ENCODE results near the gene AKAP10.
A peak's percentile ranks its signal among the peaks of the same experiment; 100 is the strongest.
"Not testable (repeated sequence)": the region's sequence is repeated elsewhere in the genome, so short reads cannot be mapped to it uniquely, and the experiment has no call there.

Gene AKAP10

DNA sequence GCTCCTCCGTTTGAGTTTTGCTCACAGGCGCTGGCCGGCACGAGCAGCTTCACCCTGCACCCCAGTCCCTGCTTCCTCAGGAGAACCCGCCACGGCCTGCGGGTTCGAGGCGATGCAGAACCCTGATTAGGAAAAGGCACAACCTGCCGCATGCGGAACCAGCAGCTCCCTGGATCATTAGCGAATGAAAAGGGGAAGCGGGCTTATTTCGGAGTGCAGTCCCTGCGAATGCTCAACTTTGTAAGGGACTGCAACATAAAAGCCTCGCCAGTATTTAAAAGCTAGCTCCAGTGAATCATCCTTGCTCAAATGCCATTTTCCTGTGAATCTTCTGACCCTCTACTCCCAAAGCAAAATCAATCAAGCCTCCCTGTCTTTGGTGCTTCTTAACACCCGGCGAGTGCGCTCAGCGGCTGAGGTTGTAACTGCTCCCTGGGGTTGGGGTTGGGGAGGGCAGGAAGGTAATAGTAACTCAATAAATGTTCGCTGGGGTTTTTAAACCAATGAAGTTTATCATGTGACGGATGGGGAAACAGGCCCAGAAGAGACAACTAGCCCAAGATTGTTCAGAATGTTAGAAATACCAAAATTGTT lies 678 bp upstream of the AKAP10 start:
- H3K27ac ChIP-seq (ENCODE audit: low read length), result peak overlapping the region; percentile 81
- TF ChIP-seq EZH2phosphoT487 (IDR thresholded peaks at IDR 0.05; ENCODE audit: low read depth), result no peak
- TF ChIP-seq, protein P1, sequence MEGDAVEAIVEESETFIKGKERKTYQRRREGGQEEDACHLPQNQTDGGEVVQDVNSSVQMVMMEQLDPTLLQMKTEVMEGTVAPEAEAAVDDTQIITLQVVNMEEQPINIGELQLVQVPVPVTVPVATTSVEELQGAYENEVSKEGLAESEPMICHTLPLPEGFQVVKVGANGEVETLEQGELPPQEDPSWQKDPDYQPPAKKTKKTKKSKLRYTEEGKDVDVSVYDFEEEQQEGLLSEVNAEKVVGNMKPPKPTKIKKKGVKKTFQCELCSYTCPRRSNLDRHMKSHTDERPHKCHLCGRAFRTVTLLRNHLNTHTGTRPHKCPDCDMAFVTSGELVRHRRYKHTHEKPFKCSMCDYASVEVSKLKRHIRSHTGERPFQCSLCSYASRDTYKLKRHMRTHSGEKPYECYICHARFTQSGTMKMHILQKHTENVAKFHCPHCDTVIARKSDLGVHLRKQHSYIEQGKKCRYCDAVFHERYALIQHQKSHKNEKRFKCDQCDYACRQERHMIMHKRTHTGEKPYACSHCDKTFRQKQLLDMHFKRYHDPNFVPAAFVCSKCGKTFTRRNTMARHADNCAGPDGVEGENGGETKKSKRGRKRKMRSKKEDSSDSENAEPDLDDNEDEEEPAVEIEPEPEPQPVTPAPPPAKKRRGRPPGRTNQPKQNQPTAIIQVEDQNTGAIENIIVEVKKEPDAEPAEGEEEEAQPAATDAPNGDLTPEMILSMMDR (IDR thresholded peaks at IDR 0.05; ENCODE audit: low read depth, low read length), result no peak
- H3K79me2 ChIP-seq (ENCODE audit: low read length), result peaks cover 43% of the 10 kb centered on the region
- no peaks in the 10 kb centered on the region for H3K36me3 ChIP-seq (replicated peaks; ENCODE audit: low read depth, low read length)
- H3K4me3 ChIP-seq (ENCODE audit: low read length), result peak overlapping the region; percentile 92
- peaks cover 3% of the 10 kb centered on the region; the same call in 1 of the 2 replicates for H3K4me1 ChIP-seq (ENCODE audit: low read length)
- no peaks in the 10 kb centered on the region for H4K20me1 ChIP-seq (ENCODE audit: insufficient read depth, low read length)
- peak overlapping the region; percentile 74 for H3K4me2 ChIP-seq (ENCODE audit: low read length)
- H3K27me3 ChIP-seq (ENCODE audit: low read depth, low read length), result no peaks in the 10 kb centered on the region
- H2AFZ ChIP-seq (ENCODE audit: low read depth, low read length), result 0 out of 2 replicates have a peak overlapping the region, but pooled peaks have one; percentile 30
- H3K9me3 ChIP-seq (ENCODE audit: insufficient read depth, low read length), result no peaks in the 10 kb centered on the region
- H3K9ac ChIP-seq (ENCODE audit: low read length), result peak overlapping the region; percentile 70

DNA sequence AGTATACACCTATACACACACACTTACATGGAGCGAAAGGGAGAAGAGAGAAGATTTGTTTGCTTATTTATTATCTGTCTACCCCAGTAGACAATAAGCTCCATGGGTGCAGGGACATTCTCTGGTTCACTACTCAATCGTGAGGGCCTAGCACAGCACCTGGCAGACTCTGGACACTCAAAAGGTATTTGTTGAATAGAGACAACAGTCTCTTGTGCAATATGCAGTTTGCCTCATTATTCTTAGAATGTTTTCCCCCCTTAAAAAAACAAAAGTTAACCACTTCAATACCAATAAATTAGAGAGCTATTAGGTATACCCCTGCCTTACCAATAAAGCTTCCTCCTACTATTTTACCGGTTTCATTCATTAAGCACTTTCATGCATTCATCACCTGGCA lies 2.0 kb downstream of the AKAP10 start:
- no peaks in the 10 kb centered on the region for H4K20me1 ChIP-seq (ENCODE audit: insufficient read depth, low read length)
- peaks cover 63% of the 10 kb centered on the region for H3K79me2 ChIP-seq (ENCODE audit: low read length)
- H3K27ac ChIP-seq (ENCODE audit: low read length), result no peak overlapping the region
- no peak overlapping the region for H3K9ac ChIP-seq (ENCODE audit: low read length)
- H3K4me3 ChIP-seq (ENCODE audit: low read length), result no peak overlapping the region
- TF ChIP-seq EZH2phosphoT487 (IDR thresholded peaks at IDR 0.05; ENCODE audit: low read depth), result no peak
- TF ChIP-seq, protein P1 (IDR thresholded peaks at IDR 0.05; ENCODE audit: low read depth, low read length), result no peak
- no peaks in the 10 kb centered on the region for H3K27me3 ChIP-seq (ENCODE audit: low read depth, low read length)
- no peak overlapping the region for H3K4me2 ChIP-seq (ENCODE audit: low read length)
- no peaks in the 10 kb centered on the region for H3K36me3 ChIP-seq (replicated peaks; ENCODE audit: low read depth, low read length)
- no peak overlapping the region for H2AFZ ChIP-seq (ENCODE audit: low read depth, low read length)
- no peaks in the 10 kb centered on the region for H3K9me3 ChIP-seq (ENCODE audit: insufficient read depth, low read length)
- peaks cover 3% of the 10 kb centered on the region; the same call in 1 of the 2 replicates for H3K4me1 ChIP-seq (ENCODE audit: low read length)

DNA sequence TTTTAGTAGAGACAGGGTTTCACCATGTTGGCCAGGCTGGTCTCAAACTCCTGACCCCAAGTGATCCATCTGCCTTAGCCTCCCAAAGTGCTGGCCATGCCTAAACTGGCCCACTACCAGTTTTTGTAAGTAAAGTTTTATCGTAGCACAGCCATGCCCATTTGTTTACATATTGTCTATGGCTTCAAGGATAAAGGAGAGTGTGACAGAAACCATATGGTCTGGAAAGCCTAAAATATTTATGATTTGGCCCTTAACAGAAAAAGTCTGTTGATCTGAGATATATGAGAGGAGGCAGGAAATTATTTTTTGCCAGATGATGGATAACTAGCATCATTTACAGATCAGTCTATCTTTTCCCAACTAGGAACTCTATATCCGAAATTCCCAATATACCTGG lies 4.5 kb downstream of the AKAP10 start:
- Histone ChIP-seq H3K27me3 (ENCODE audit: low read depth, low read length) (no peaks in the 10 kb centered on the region), H4K20me1 (ENCODE audit: insufficient read depth, low read length) (no peaks in the 10 kb centered on the region), H3K79me2 (ENCODE audit: low read length) (peaks cover 63% of the 10 kb centered on the region), H2AFZ (ENCODE audit: low read depth, low read length) (no peak overlapping the region), H3K4me3 (ENCODE audit: low read length) (no peak overlapping the region), H3K9me3 (ENCODE audit: insufficient read depth, low read length) (no peaks in the 10 kb centered on the region), H3K36me3 (replicated peaks; ENCODE audit: low read depth, low read length) (no peaks in the 10 kb centered on the region), H3K4me1 (ENCODE audit: low read length) (no peaks in the 10 kb centered on the region), H3K27ac (ENCODE audit: low read length) (no peak overlapping the region), H3K4me2 (ENCODE audit: low read length) (no peak overlapping the region), H3K9ac (ENCODE audit: low read length) (no peak overlapping the region)
- TF ChIP-seq, protein P1 (IDR thresholded peaks at IDR 0.05; ENCODE audit: low read depth, low read length), result no peak
- no peak for TF ChIP-seq EZH2phosphoT487 (IDR thresholded peaks at IDR 0.05; ENCODE audit: low read depth)

DNA sequence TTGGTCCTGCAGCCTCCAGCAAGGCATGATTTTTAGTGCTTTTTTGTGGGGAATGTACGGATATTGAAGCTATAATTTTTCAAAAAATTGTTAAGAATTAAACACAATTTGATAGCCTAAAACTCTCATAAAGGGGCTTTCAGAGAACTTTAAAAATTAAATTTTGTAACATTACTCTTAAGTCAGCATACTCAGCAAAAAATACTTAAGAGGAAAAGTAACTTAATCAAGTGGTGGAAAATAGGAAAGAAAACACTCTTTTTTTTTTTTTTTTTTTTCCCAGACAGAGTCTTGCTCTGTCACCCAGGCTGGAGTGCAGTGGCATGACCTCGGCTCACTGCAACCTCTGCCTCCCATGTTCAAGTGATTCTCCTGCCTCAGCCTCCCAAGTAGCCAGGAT lies 14.7 kb downstream of the AKAP10 start:
- H3K9ac ChIP-seq (ENCODE audit: low read length); H3K36me3 ChIP-seq (replicated peaks; ENCODE audit: low read depth, low read length); H4K20me1 ChIP-seq (ENCODE audit: insufficient read depth, low read length); H3K79me2 ChIP-seq (ENCODE audit: low read length); H3K4me1 ChIP-seq (ENCODE audit: low read length); H3K27ac ChIP-seq (ENCODE audit: low read length); H2AFZ ChIP-seq (ENCODE audit: low read depth, low read length); H3K27me3 ChIP-seq (ENCODE audit: low read depth, low read length); H3K4me3 ChIP-seq (ENCODE audit: low read length); H3K4me2 ChIP-seq (ENCODE audit: low read length); H3K9me3 ChIP-seq (ENCODE audit: insufficient read depth, low read length): not testable (repeated sequence)
